Measurements from ENCODE around the gene GMDS.

The GMDS gene

DNA sequence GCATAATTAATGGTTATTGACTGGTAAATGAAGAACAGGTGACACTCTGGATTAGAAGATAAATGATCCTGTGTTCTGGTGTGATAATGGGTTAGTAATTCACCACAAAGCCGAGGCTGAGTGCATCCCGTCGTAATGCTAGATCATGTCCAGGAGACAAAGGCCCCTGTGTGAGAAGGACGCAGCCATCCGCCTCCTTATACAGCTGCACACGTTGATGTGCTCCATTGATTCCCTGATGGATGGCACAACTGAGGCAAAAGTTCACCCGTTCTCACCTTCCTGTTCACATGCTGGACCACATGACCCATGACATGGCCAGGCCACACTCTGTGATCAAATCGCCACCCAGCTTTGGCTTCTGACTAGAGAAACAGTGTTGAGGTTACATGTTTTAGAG is 499.6 kb downstream of the GMDS start:
- no peak overlapping the region for H3K27ac ChIP-seq (ENCODE audit: low read length)
- no peak overlapping the region for H3K4me3 ChIP-seq (ENCODE audit: low read length)
- no peaks in the 10 kb centered on the region for H3F3A ChIP-seq (ENCODE audit: insufficient read depth, low read length)
- no peaks in the 10 kb centered on the region for H3K4me1 ChIP-seq (ENCODE audit: low read length)
- no peaks in the 10 kb centered on the region for H3K27me3 ChIP-seq (replicated peaks; ENCODE audit: insufficient read depth, low read length)
- H3K9ac ChIP-seq (ENCODE audit: low read length): no peak overlapping the region
- H3K79me2 ChIP-seq (ENCODE audit: low read length): no peaks in the 10 kb centered on the region
- no peaks in the 10 kb centered on the region for H4K20me1 ChIP-seq (ENCODE audit: insufficient read depth, low read length)
- TF ChIP-seq, protein P1, sequence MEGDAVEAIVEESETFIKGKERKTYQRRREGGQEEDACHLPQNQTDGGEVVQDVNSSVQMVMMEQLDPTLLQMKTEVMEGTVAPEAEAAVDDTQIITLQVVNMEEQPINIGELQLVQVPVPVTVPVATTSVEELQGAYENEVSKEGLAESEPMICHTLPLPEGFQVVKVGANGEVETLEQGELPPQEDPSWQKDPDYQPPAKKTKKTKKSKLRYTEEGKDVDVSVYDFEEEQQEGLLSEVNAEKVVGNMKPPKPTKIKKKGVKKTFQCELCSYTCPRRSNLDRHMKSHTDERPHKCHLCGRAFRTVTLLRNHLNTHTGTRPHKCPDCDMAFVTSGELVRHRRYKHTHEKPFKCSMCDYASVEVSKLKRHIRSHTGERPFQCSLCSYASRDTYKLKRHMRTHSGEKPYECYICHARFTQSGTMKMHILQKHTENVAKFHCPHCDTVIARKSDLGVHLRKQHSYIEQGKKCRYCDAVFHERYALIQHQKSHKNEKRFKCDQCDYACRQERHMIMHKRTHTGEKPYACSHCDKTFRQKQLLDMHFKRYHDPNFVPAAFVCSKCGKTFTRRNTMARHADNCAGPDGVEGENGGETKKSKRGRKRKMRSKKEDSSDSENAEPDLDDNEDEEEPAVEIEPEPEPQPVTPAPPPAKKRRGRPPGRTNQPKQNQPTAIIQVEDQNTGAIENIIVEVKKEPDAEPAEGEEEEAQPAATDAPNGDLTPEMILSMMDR (IDR thresholded peaks at IDR 0.05; ENCODE audit: low read length): no peak
- TF ChIP-seq EZH2phosphoT487 (IDR thresholded peaks at IDR 0.05; ENCODE audit: low read length) (no peak), EZH2 (optimal IDR thresholded peaks at IDR 0.05; ENCODE audit: low read depth, low read length) (no peak)
- no peak overlapping the region for H3K4me2 ChIP-seq (ENCODE audit: low read depth, low read length)
- no peaks in the 10 kb centered on the region for H3K9me2 ChIP-seq (replicated peaks; ENCODE audit: insufficient read depth, low read length)
- DNase-seq: no peak
- H2AFZ ChIP-seq (ENCODE audit: low read length): no peak overlapping the region
- H3K9me3 ChIP-seq (replicated peaks; ENCODE audit: insufficient read depth, low read length): no peaks in the 10 kb centered on the region
- H3K36me3 ChIP-seq (replicated peaks; ENCODE audit: insufficient read depth, low read length): no peaks in the 10 kb centered on the region

GRCh38 chr6:1744543-1744942 is 500.9 kb downstream of the GMDS start:
- H3K4me2 ChIP-seq (ENCODE audit: low read depth, low read length): no peak overlapping the region
- no peaks in the 10 kb centered on the region for H4K20me1 ChIP-seq (ENCODE audit: insufficient read depth, low read length)
- H3K9ac ChIP-seq (ENCODE audit: low read length): no peak overlapping the region
- DNase-seq: no peak
- H3K79me2 ChIP-seq (ENCODE audit: low read length): no peaks in the 10 kb centered on the region
- H2AFZ ChIP-seq (ENCODE audit: low read length): no peak overlapping the region
- H3K4me3 ChIP-seq (ENCODE audit: low read length): no peak overlapping the region
- no peaks in the 10 kb centered on the region for H3K9me2 ChIP-seq (replicated peaks; ENCODE audit: insufficient read depth, low read length)
- H3K9me3 ChIP-seq (replicated peaks; ENCODE audit: insufficient read depth, low read length): no peaks in the 10 kb centered on the region
- H3K27me3 ChIP-seq (replicated peaks; ENCODE audit: insufficient read depth, low read length): no peaks in the 10 kb centered on the region
- no peaks in the 10 kb centered on the region for H3F3A ChIP-seq (ENCODE audit: insufficient read depth, low read length)
- no peaks in the 10 kb centered on the region for H3K36me3 ChIP-seq (replicated peaks; ENCODE audit: insufficient read depth, low read length)
- TF ChIP-seq EZH2 (optimal IDR thresholded peaks at IDR 0.05; ENCODE audit: low read depth, low read length): no peak
- no peak for TF ChIP-seq EZH2phosphoT487 (IDR thresholded peaks at IDR 0.05; ENCODE audit: low read length)
- TF ChIP-seq, protein P1 (IDR thresholded peaks at IDR 0.05; ENCODE audit: low read length): no peak
- H3K27ac ChIP-seq (ENCODE audit: low read length): no peak overlapping the region
- peaks cover 4% of the 10 kb centered on the region; the same call in 1 of the 2 replicates for H3K4me1 ChIP-seq (ENCODE audit: low read length)

DNA sequence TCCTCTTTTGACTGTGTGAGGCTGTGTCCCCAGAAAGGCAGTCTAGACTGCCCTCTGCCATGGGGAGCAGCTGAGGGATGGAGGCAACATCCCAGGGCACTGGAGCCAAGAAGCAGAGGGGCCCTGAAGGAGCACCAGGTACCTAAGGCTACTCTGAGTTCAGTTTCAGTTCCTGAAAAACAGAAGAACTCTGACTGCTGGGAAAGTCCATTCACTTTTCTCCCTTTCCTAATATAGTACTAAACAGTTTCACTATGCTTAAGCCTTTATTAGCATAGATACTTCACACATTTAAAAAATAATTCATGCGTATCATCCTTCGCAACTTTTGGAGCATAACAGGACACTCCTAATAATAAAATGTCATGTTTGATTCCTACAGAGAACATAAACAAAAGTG is 505.7 kb downstream of the GMDS start:
- Histone ChIP-seq H3K4me3 (ENCODE audit: low read length) (no peak overlapping the region), H3K9me2 (replicated peaks; ENCODE audit: insufficient read depth, low read length) (no peaks in the 10 kb centered on the region), H2AFZ (ENCODE audit: low read length) (no peak overlapping the region), H3F3A (ENCODE audit: insufficient read depth, low read length) (no peaks in the 10 kb centered on the region), H3K79me2 (ENCODE audit: low read length) (no peaks in the 10 kb centered on the region), H3K4me2 (ENCODE audit: low read depth, low read length) (no peak overlapping the region), H3K27ac (ENCODE audit: low read length) (no peak overlapping the region), H3K27me3 (replicated peaks; ENCODE audit: insufficient read depth, low read length) (no peaks in the 10 kb centered on the region), H3K4me1 (ENCODE audit: low read length) (peaks cover 6% of the 10 kb centered on the region; the same call in 1 of the 2 replicates), H4K20me1 (ENCODE audit: insufficient read depth, low read length) (no peaks in the 10 kb centered on the region), H3K9me3 (replicated peaks; ENCODE audit: insufficient read depth, low read length) (no peaks in the 10 kb centered on the region), H3K9ac (ENCODE audit: low read length) (no peak overlapping the region), H3K36me3 (replicated peaks; ENCODE audit: insufficient read depth, low read length) (no peaks in the 10 kb centered on the region)
- peak; percentile 29 for DNase-seq
- TF ChIP-seq, protein P1 (IDR thresholded peaks at IDR 0.05; ENCODE audit: low read length): no peak
- TF ChIP-seq EZH2 (optimal IDR thresholded peaks at IDR 0.05; ENCODE audit: low read depth, low read length) (no peak), EZH2phosphoT487 (IDR thresholded peaks at IDR 0.05; ENCODE audit: low read length) (no peak)
